GM18868 (cell line): Measurements from ENCODE around the gene APLP2.

Source experiments
- ATAC-seq: cut with Tn5 transposase; IDR thresholded peaks from one replicate; pipeline ENCODE4 v1.9.1; 2021; ENCODE audit warnings: mild to moderate bottlenecking, moderate library complexity; ENCODE audit not compliant: unreplicated experiment

Gene APLP2

GRCh38 chr11:130112071-130112830 lies 42.6 kb downstream of the APLP2 start:
- ATAC-seq: no peak

GRCh38 chr11:130114281-130114680 lies 44.6 kb downstream of the APLP2 start:
- no peak for ATAC-seq

- no peak for ATAC-seq
Observed at GRCh38 chr11:130114726-130115125, 45.0 kb downstream of the APLP2 start.

GRCh38 chr11:130115218-130115617 lies 45.5 kb downstream of the APLP2 start:
- no peak for ATAC-seq

- ATAC-seq: peak; percentile 87
Observed at GRCh38 chr11:130118165-130118564, 48.5 kb downstream of the APLP2 start.

- peak; percentile 46 for ATAC-seq
Observed at GRCh38 chr11:130118636-130119387, 49.1 kb downstream of the APLP2 start.

- ATAC-seq: no peak
Observed at GRCh38 chr11:130120045-130120444, 50.4 kb downstream of the APLP2 start.

GRCh38 chr11:130121445-130121978 lies 51.8 kb downstream of the APLP2 start:
- ATAC-seq: no peak

GRCh38 chr11:130122141-130122575 lies 52.5 kb downstream of the APLP2 start:
- ATAC-seq: no peak

GRCh38 chr11:130123414-130124040 lies 53.8 kb downstream of the APLP2 start:
- ATAC-seq: no peak

GRCh38 chr11:130124096-130124495 lies 54.4 kb downstream of the APLP2 start:
- no peak for ATAC-seq

GRCh38 chr11:130125638-130126037 lies 55.9 kb downstream of the APLP2 start:
- ATAC-seq: no peak

- no peak for ATAC-seq
Observed at GRCh38 chr11:130126516-130126915, 56.8 kb downstream of the APLP2 start.

GRCh38 chr11:130127509-130127908 lies 57.8 kb downstream of the APLP2 start:
- no peak for ATAC-seq

GRCh38 chr11:130128626-130129025 lies 58.9 kb downstream of the APLP2 start:
- no peak for ATAC-seq

GRCh38 chr11:130129922-130130321 lies 60.2 kb downstream of the APLP2 start:
- ATAC-seq: no peak

GRCh38 chr11:130131961-130132850 lies 62.5 kb downstream of the APLP2 start:
- ATAC-seq: peak; percentile 88

- no peak for ATAC-seq
Observed at GRCh38 chr11:130133716-130134115, 64.0 kb downstream of the APLP2 start.

- ATAC-seq: no peak
Observed at GRCh38 chr11:130136107-130136506, 66.4 kb downstream of the APLP2 start.

GRCh38 chr11:130137999-130138398 lies 68.3 kb downstream of the APLP2 start:
- no peak for ATAC-seq
